Activated CD4-positive, alpha-beta T cell treated with anti-CD3 and anti-CD28 coated beads, Interleukin-2, amount 50 U/mL, for 4 hours (primary cell): ENCODE measurements around the gene SSR4.

Source experiments
- DNase-seq, 2 experiments: peaks; one replicate each; pipeline ENCODE4 v3.0.0-alpha.2; 2020

The SSR4 gene

GRCh38 chrX:153831429-153832150 lies 37.1 kb downstream of the SSR4 start:
- DNase-seq: no peak

- DNase-seq: no peak
Measured at GRCh38 chrX:153832728-153833127, 38.3 kb downstream of the SSR4 start.

GRCh38 chrX:153836921-153837320 lies 42.5 kb downstream of the SSR4 start:
- no peak for DNase-seq

- DNase-seq: no peak
Measured at GRCh38 chrX:153844509-153845082, 50.1 kb downstream of the SSR4 start.

- no peak for DNase-seq
Measured at GRCh38 chrX:153845195-153845594, 50.7 kb downstream of the SSR4 start.

- DNase-seq: no peak
Measured at GRCh38 chrX:153845842-153846241, 51.4 kb downstream of the SSR4 start.
